CD14-positive monocyte (primary cell): ENCODE data around the gene CAMTA1. TPM values are rescaled to one million over a fixed set of nuclear protein-coding genes. Genes with fewer than 3 reads are reported as not detected.

Experiments used
- DNase-seq, 3 donors: peaks; one replicate each; pipeline ENCODE4 v3.0.0-alpha.2; 2011 to 2022
- H2AFZ ChIP-seq: 2 replicates; pipeline ENCODE4 v1.6.0; 2012; ENCODE audit warnings: mild to moderate bottlenecking, low read depth, low read length, inconsistent platforms; ENCODE audit not compliant: insufficient read depth, poor library complexity, severe bottlenecking
- H3K27ac ChIP-seq, 2 donors: 1 replicate in 1 of 2; 2 replicates in 1 of 2; pipeline ENCODE4 v1.5.1; 2012 to 2013; ENCODE audit warnings: low read length in 2 of 2, control low read depth in 1 of 2, inconsistent platforms in 1 of 2, low read depth in 1 of 2, mild to moderate bottlenecking in 1 of 2
- H3K27me3 ChIP-seq, 2 donors: one replicate each; pipeline versions ENCODE4 v1.6.0 to v1.6.1; 2011 to 2013; ENCODE audit warnings: low read length in 2 of 2; ENCODE audit not compliant: control insufficient read depth in 2 of 2, insufficient read depth in 2 of 2
- H3K36me3 ChIP-seq, 2 donors: replicated peaks in 1 of 2; 1 replicate in 1 of 2; 2 replicates in 1 of 2; pipeline versions ENCODE4 v1.5.1 to v1.6.1; 2012 to 2013; ENCODE audit warnings: low read length in 2 of 2, control low read depth in 1 of 2, inconsistent platforms in 1 of 2, mild to moderate bottlenecking in 1 of 2; ENCODE audit not compliant: insufficient read depth in 2 of 2, control insufficient read depth in 1 of 2
- H3K4me1 ChIP-seq, 2 donors: 1 replicate in 1 of 2; 2 replicates in 1 of 2; pipeline versions ENCODE4 v1.5.1 to v1.6.1; 2012 to 2013; ENCODE audit warnings: low read length in 2 of 2, control low read depth in 1 of 2, inconsistent platforms in 1 of 2, mild to moderate bottlenecking in 1 of 2, moderate library complexity in 1 of 2; ENCODE audit not compliant: insufficient read depth in 2 of 2, control insufficient read depth in 1 of 2
- H3K4me2 ChIP-seq: replicated peaks from 2 replicates; pipeline ENCODE3; 2012; ENCODE audit warnings: low read length, moderate library complexity, mild to moderate bottlenecking; ENCODE audit not compliant: poor library complexity, severe bottlenecking; ENCODE audit errors: extremely low read depth
- H3K4me3 ChIP-seq, 3 experiments: fragments of 200-600 bp in 1 of 3; sonication (generic) in 1 of 3; replicated peaks in 1 of 3; 1 replicate in 2 of 3; 2 replicates in 1 of 3; pipeline ENCODE4 v1.5.1; 2011 to 2013; ENCODE audit warnings: low read length in 3 of 3, mild to moderate bottlenecking in 3 of 3, control low read depth in 2 of 3, low read depth in 2 of 3, inconsistent platforms in 1 of 3, moderate library complexity in 1 of 3
- H3K79me2 ChIP-seq: 2 replicates; pipeline ENCODE4 v1.6.0; 2012; ENCODE audit warnings: mild to moderate bottlenecking, control low read depth, inconsistent platforms, low read length, moderate library complexity; ENCODE audit not compliant: insufficient read depth
- H3K9ac ChIP-seq: 2 replicates; pipeline ENCODE4 v1.6.0; 2017; ENCODE audit warnings: low read length, mild to moderate bottlenecking; ENCODE audit not compliant: insufficient read depth, poor library complexity, severe bottlenecking
- H3K9me3 ChIP-seq, 2 donors: replicated peaks in 1 of 2; 1 replicate in 1 of 2; 2 replicates in 1 of 2; pipeline versions ENCODE4 v1.5.1 to v1.6.1; 2012 to 2013; ENCODE audit warnings: low read length in 2 of 2, control low read depth in 1 of 2; ENCODE audit not compliant: control insufficient read depth in 1 of 2, insufficient read depth in 1 of 2
- H4K20me1 ChIP-seq: 2 replicates; pipeline ENCODE4 v1.6.0; 2012; ENCODE audit warnings: mild to moderate bottlenecking, low read length, control low read depth, moderate library complexity; ENCODE audit not compliant: insufficient read depth
- H3K27ac Mint-ChIP-seq, 7 donors: one replicate each; pipeline ENCODE4 v1.8.0; 2020; ENCODE audit warnings: mild to moderate bottlenecking in 7 of 7, mixed read lengths in 7 of 7, moderate library complexity in 6 of 7, inconsistent platforms in 2 of 7
- H3K27me3 Mint-ChIP-seq, 3 donors: one replicate each; pipeline ENCODE4 v1.8.0; 2021 to 2022; ENCODE audit warnings: low read depth in 3 of 3, mild to moderate bottlenecking in 3 of 3, mixed read lengths in 3 of 3, moderate library complexity in 3 of 3, inconsistent platforms in 1 of 3
- H3K36me3 Mint-ChIP-seq, 2 donors: one replicate each; pipeline ENCODE4 v1.8.0; 2020; ENCODE audit warnings: mixed read lengths in 2 of 2, inconsistent platforms in 1 of 2, mild to moderate bottlenecking in 1 of 2
- H3K4me1 Mint-ChIP-seq: one replicate; pipeline ENCODE4 v1.8.0; 2020; ENCODE audit warnings: mild to moderate bottlenecking, mixed read lengths
- H3K4me3 Mint-ChIP-seq, 2 donors: one replicate each; pipeline ENCODE4 v1.8.0; 2020; ENCODE audit warnings: mild to moderate bottlenecking in 2 of 2, mixed read lengths in 2 of 2, moderate library complexity in 1 of 2
- H3K9me3 Mint-ChIP-seq, 7 donors: one replicate each; pipeline ENCODE4 v1.8.0; 2020 to 2022; ENCODE audit warnings: mixed read lengths in 7 of 7, mild to moderate bottlenecking in 6 of 7, moderate library complexity in 6 of 7, inconsistent platforms in 2 of 7
- WGBS: methylation state at CpG from one replicate; pipeline ENCODE4 v1.1.5; 2013; ENCODE audit warnings: missing lambda C conversion rate; ENCODE audit not compliant: insufficient coverage; 5-methylcytosine and 5-hydroxymethylcytosine counted together
- intact Hi-C, 2 donors: fragments of 100-400 bp; cut with micrococcal nuclease; formaldehyde crosslinking; loops; one replicate each; pipeline versions ENCODE4 v1.15.0 to v1.15.1; 2023
- polyA plus RNA-seq, 3 donors: library from polyadenylated mRNA; depleted of rRNA in 1 of 3; unstranded in 2 of 3; stranded (reverse) in 1 of 3; fragments of 300-500 nt in 2 of 3; fragments of >200 nt in 1 of 3; fragmentation: Illumina TruSeq in 2 of 3; gene quantifications; 1 replicate in 2 of 3; 2 replicates in 1 of 3; pipeline ENCODE4 v1.2.3, GENCODE V29; 2012 to 2021
- TF ChIP-seq, protein P1 (sequence below): fragments of 200-600 bp; IDR thresholded peaks from one replicate; pipeline ENCODE4 v1.8.0; 2022; ENCODE audit warnings: antibody characterized with exemption, mild to moderate bottlenecking

The CAMTA1 gene
- polyA plus RNA-seq, 3 donors: 52.0 to 89.6 (median 78.3) TPM

DNA sequence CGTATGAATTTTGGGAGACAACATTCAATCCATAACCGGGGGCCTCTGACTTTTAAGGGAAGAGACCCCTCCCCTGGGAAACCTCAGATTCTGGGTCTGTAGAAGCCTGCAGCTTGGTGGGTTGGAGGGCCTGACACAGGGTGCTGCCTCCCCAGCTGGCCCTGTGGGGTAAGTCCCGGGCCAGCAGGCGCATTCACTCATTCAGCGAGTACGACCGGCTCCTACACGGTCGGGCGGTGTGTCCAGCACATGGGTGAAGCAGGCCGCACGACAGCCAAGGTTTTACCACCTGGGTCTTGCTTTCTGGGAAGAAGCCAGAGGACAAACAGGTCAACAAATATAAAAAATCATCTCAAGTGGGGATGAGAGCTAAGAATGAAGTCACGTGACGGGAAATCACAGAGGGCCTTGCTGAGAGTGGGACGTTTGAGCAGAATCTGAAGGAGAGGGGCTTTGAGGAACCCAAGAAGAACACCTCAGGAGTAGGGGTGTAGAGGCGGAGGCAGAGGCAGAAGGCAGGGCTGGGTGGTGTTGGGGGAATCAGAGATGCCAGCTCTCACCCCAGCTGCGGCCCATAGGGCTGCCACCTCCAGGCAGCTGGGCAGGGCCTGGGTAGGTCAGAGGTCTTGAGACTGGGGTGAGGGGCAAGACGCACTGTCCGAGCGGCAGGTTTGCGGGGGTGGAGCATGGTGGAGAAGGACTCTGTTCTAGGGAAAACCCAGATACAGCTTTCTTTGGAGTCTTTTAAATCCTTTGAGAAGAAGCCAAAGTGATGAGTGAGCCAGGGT is 652.5 kb downstream of the CAMTA1 start:
- H3K4me2 ChIP-seq: no peak overlapping the region
- H3K4me1 ChIP-seq: no peaks in the 10 kb centered on the region
- no peak for DNase-seq
- intact Hi-C loops: no loop called here
- no peaks in the 10 kb centered on the region for H3K36me3 Mint-ChIP-seq
- H2AFZ ChIP-seq: no peak overlapping the region
- no peak overlapping the region for H3K9ac ChIP-seq
- H3K4me3 Mint-ChIP-seq: peak overlapping the region in 1 of 2 donors; percentile 25
- no peaks in the 10 kb centered on the region for H3K27me3 ChIP-seq
- TF ChIP-seq, protein P1, sequence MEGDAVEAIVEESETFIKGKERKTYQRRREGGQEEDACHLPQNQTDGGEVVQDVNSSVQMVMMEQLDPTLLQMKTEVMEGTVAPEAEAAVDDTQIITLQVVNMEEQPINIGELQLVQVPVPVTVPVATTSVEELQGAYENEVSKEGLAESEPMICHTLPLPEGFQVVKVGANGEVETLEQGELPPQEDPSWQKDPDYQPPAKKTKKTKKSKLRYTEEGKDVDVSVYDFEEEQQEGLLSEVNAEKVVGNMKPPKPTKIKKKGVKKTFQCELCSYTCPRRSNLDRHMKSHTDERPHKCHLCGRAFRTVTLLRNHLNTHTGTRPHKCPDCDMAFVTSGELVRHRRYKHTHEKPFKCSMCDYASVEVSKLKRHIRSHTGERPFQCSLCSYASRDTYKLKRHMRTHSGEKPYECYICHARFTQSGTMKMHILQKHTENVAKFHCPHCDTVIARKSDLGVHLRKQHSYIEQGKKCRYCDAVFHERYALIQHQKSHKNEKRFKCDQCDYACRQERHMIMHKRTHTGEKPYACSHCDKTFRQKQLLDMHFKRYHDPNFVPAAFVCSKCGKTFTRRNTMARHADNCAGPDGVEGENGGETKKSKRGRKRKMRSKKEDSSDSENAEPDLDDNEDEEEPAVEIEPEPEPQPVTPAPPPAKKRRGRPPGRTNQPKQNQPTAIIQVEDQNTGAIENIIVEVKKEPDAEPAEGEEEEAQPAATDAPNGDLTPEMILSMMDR: no peak
- H3K79me2 ChIP-seq: no peaks in the 10 kb centered on the region
- peaks cover 0 to 3% (median 1%) of the 10 kb centered on the region in 3 donors for H3K27me3 Mint-ChIP-seq
- no peak overlapping the region for H3K27ac Mint-ChIP-seq
- no peaks in the 10 kb centered on the region for H3K36me3 ChIP-seq
- peaks cover 3% of the 10 kb centered on the region for H3K4me1 Mint-ChIP-seq
- H3K27ac ChIP-seq: no peak overlapping the region
- H4K20me1 ChIP-seq: no peaks in the 10 kb centered on the region
- no peak overlapping the region for H3K4me3 ChIP-seq
- H3K9me3 ChIP-seq: no peaks in the 10 kb centered on the region
- H3K9me3 Mint-ChIP-seq: peaks cover 0 to 5% (median 0%) of the 10 kb centered on the region in 7 donors
- 91% methylated on average over 15 of the region's 21 CpGs for WGBS

DNA sequence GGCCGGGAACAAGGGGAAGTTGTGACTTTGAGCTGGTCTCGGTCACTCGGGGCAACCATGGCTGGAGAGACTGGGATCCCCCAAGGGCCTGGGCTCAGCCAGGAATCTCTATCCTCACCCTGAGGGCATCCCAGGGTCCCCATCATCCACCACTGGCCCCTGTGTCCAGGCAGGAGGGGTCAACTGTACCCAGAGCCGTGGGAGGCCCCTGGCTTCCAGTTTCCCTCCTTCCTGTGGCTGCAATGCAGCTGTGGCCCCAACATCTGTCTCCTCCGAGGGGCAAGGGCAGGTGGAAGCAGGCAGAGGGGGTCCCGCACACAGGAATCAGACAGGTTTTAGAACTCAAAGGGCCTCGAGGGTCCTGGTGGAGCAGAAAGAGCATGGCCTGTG is 653.1 kb downstream of the CAMTA1 start:
- Histone ChIP-seq H3K36me3 (no peaks in the 10 kb centered on the region), H3K4me2 (no peak overlapping the region), H3K27me3 (no peaks in the 10 kb centered on the region), H2AFZ (no peak overlapping the region), H3K9me3 (no peaks in the 10 kb centered on the region), H4K20me1 (no peaks in the 10 kb centered on the region), H3K27ac (no peak overlapping the region), H3K4me3 (no peak overlapping the region), H3K79me2 (no peaks in the 10 kb centered on the region), H3K9ac (no peak overlapping the region), H3K4me1 (no peaks in the 10 kb centered on the region)
- Mint-ChIP-seq H3K27me3 (peaks cover 0 to 3% (median 1%) of the 10 kb centered on the region in 3 donors), H3K4me1 (peaks cover 3% of the 10 kb centered on the region), H3K36me3 (no peaks in the 10 kb centered on the region), H3K9me3 (peaks cover 0 to 5% (median 0%) of the 10 kb centered on the region in 7 donors), H3K4me3 (peak overlapping the region in 1 of 2 donors; percentile 25), H3K27ac (no peak overlapping the region)
- intact Hi-C loops: no loop called here
- TF ChIP-seq, protein P1: no peak
- DNase-seq: no peak
- WGBS: 80% methylated on average over 7 of the region's 7 CpGs
